ENCODE measurements around the gene RUNX3. TPM values are rescaled to one million over a fixed set of nuclear protein-coding genes. Genes with fewer than 3 reads are reported as not detected.

RUNX3 gene
- total RNA-seq, 2 donors from 2014 or later: 6.8 to 8.5 TPM

DNA sequence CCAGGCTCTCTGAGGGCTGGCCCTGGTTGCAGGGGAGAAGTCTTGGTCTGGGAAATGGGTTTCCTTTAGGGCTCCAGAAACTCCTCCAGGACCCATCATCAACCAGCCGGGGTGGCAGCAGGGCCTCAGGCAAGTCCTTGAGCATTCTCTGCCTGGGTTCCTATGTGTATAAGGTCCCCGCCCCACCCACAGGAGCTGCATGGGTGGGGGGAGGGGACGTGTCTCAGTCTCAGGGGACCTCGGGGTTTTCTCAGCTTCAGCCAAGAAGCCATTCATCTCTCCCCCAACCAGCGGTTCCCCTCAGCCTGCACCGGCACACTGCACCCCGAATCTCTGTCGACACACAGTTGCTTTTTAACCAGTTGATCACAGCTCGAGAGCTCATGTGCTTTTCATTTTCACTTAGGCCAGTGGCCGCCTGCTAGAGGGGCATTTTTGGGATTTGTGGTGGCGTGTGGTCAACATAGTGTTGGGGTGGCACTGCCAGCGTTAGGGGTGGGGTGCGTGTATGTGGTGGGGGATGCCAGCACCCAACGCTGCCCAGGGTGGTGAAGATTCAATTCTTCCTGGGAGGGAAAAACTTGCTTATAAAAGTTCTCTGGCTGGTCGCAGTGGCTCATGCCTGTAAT, 6.5 kb downstream of the RUNX3 start:
- DNase-seq (ENCODE audit: low spot score) (no peak), ATAC-seq (ENCODE audit: insufficient number of reproducible peaks, low FRiP score, low read depth) (no peak)
- Histone ChIP-seq H3K4me1 (ENCODE audit: control insufficient read depth in 1 of 2, low read depth in 2 of 2) (peaks cover 0 to 20% of the 10 kb centered on the region in 2 donors), H3K27me3 (replicated peaks; ENCODE audit: insufficient read depth) (no peaks in the 10 kb centered on the region), H3K27ac (no peak overlapping the region), H3K36me3 (no peaks in the 10 kb centered on the region), H3K4me3 (no peak overlapping the region), H3K9me3 (no peaks in the 10 kb centered on the region)
- TF ChIP-seq, protein P1, sequence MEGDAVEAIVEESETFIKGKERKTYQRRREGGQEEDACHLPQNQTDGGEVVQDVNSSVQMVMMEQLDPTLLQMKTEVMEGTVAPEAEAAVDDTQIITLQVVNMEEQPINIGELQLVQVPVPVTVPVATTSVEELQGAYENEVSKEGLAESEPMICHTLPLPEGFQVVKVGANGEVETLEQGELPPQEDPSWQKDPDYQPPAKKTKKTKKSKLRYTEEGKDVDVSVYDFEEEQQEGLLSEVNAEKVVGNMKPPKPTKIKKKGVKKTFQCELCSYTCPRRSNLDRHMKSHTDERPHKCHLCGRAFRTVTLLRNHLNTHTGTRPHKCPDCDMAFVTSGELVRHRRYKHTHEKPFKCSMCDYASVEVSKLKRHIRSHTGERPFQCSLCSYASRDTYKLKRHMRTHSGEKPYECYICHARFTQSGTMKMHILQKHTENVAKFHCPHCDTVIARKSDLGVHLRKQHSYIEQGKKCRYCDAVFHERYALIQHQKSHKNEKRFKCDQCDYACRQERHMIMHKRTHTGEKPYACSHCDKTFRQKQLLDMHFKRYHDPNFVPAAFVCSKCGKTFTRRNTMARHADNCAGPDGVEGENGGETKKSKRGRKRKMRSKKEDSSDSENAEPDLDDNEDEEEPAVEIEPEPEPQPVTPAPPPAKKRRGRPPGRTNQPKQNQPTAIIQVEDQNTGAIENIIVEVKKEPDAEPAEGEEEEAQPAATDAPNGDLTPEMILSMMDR (IDR thresholded peaks at IDR 0.05): no peak

DNA sequence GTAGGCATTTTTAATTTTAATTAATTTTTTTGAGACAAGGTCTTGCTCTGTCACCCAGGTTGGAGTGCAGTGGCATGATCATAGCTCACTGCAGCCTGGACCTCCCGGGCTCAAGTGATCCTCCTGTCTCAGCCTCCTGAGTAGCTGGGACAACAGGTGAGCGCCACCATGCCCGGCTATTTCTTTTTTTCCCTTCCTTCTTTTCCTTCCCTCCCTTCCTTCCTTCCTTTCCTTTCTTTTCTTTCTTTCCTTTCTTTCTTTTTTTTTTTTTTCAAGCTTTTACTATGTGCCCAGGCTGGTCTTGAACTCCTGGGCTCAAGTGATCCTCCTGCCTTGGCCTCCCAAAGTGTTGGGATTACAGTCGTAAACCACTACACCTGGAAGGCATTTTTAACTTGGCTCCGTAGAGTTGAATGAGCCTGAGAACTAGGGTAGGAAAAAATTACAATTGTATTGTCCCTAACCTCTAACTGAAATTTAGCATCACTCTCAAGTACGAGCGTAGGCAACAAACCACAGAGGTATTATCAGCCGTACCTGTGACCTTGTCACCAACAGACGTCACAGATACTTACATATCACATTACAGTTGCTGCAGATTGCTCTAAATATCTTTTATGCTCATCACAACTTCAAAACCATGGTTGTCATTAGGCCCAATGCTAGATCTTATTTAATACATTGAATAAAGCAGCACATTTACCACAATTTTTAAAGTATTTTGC, 8.0 kb downstream of the RUNX3 start:
- Histone ChIP-seq H3K9me3 (no peaks in the 10 kb centered on the region), H3K4me3 (no peak overlapping the region), H3K27me3 (replicated peaks; ENCODE audit: insufficient read depth) (no peaks in the 10 kb centered on the region), H3K36me3 (no peaks in the 10 kb centered on the region), H3K27ac (no peak overlapping the region), H3K4me1 (ENCODE audit: control insufficient read depth in 1 of 2, low read depth in 2 of 2) (peaks cover 0 to 19% of the 10 kb centered on the region in 2 donors)
- TF ChIP-seq, protein P1 (IDR thresholded peaks at IDR 0.05): no peak
- DNase-seq (ENCODE audit: low spot score): no peak
- ATAC-seq (ENCODE audit: insufficient number of reproducible peaks, low FRiP score, low read depth): no peak

DNA sequence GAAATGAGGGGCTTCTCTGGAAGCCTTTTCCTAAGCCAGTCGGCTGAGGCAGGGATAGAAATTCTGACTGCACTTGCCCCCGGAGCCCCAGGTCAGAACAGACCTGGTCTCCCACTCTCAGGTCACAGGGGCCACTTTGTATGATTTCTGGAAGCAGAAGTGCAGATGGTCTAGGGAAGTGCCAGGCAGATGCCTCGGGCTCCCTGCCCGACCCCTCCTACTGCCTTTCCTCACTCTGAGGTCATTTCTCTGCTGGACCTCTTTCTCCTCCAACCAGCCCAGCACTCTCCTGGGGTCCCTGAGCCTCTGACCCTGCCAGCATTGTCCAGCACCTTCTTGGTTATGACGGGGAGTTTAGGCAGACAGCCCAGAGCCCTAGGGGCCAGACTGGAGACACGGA, 8.7 kb downstream of the RUNX3 start:
- H3K4me3 ChIP-seq: no peak overlapping the region
- peaks cover 0 to 19% of the 10 kb centered on the region in 2 donors for H3K4me1 ChIP-seq (ENCODE audit: control insufficient read depth in 1 of 2, low read depth in 2 of 2)
- TF ChIP-seq, protein P1 (IDR thresholded peaks at IDR 0.05): no peak
- no peaks in the 10 kb centered on the region for H3K36me3 ChIP-seq
- DNase-seq (ENCODE audit: low spot score) (no peak), ATAC-seq (ENCODE audit: insufficient number of reproducible peaks, low FRiP score, low read depth) (no peak)
- H3K9me3 ChIP-seq: no peaks in the 10 kb centered on the region
- no peaks in the 10 kb centered on the region for H3K27me3 ChIP-seq (replicated peaks; ENCODE audit: insufficient read depth)
- no peak overlapping the region for H3K27ac ChIP-seq

DNA sequence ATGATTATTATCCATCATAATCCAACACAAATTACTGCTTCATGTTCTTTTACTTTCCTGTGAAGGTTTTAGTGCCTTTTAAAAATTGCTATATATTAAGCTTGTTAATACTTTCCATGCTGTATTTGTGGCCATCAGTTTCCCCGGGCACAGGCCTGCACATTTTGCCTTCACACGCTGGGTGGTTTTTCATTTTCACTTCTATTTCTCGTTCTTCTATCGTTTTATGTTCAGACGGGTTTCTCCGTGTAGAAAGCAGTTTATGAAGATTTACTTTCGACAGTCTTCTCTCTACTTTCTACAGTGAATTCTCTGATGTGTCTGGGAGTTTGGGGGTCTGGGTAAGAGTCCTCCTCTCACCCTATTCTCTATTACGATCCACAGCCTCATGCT, 9.5 kb downstream of the RUNX3 start:
- DNase-seq (ENCODE audit: low spot score): no peak
- H3K27me3 ChIP-seq (replicated peaks; ENCODE audit: insufficient read depth): no peaks in the 10 kb centered on the region
- peaks cover 0 to 19% of the 10 kb centered on the region in 2 donors for H3K4me1 ChIP-seq (ENCODE audit: control insufficient read depth in 1 of 2, low read depth in 2 of 2)
- ATAC-seq (ENCODE audit: insufficient number of reproducible peaks, low FRiP score, low read depth): no peak
- H3K4me3 ChIP-seq: peak overlapping the region; percentile 59
- H3K9me3 ChIP-seq: no peaks in the 10 kb centered on the region
- no peaks in the 10 kb centered on the region for H3K36me3 ChIP-seq
- TF ChIP-seq, protein P1 (IDR thresholded peaks at IDR 0.05): no peak
- no peak overlapping the region for H3K27ac ChIP-seq

DNA sequence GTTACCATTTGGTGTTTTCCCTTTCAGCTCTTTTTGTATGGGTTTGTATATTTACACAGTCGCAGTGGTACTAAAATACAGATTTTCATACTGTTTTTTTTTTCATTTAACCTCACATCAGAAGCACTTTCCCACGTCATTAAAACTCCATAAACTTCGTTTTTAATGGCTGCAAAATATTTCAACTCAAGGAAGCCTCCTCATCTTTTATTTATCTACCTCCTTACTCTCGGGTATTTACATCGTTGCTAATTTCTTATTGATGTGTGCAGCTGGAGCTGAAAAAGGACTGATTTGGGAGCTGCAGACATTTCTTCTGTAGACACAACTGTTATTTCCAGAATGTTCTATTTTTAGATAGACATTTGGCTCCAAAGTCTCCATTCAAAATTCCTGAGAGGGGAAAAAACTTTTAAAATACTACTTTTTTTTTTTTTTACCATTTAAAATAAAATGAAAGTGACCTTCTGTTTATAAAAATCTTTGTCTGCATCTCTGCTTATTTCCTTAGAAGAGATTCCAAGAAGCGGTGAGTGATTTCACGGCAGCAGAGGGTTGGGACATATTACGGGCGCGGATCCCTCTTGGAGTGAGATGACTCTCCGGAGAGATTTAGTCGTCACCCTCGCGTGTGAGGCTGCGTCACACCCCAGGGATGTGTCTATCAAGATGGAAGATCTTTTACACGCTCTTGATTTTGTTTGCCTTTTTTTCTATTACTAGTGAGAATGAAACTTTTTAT, 10.1 kb downstream of the RUNX3 start:
- TF ChIP-seq, protein P1 (IDR thresholded peaks at IDR 0.05): no peak
- ATAC-seq (ENCODE audit: insufficient number of reproducible peaks, low FRiP score, low read depth) (no peak), DNase-seq (ENCODE audit: low spot score) (peak; percentile 46)
- H3K36me3 ChIP-seq: no peaks in the 10 kb centered on the region
- peaks cover 0 to 19% of the 10 kb centered on the region in 2 donors for H3K4me1 ChIP-seq (ENCODE audit: control insufficient read depth in 1 of 2, low read depth in 2 of 2)
- no peaks in the 10 kb centered on the region for H3K9me3 ChIP-seq
- no peaks in the 10 kb centered on the region for H3K27me3 ChIP-seq (replicated peaks; ENCODE audit: insufficient read depth)
- no peak overlapping the region for H3K27ac ChIP-seq
- H3K4me3 ChIP-seq: peak overlapping the region; percentile 59

All from thoracic aorta (tissue), 2 donors.